Nephron (organoid): ENCODE data around the gene BIRC5.
"Not testable (repeated sequence)": the region's sequence is repeated elsewhere in the genome, so short reads cannot be mapped to it uniquely, and the experiment has no call there.

Experiments
- H3K27ac Mint-ChIP-seq, 3 experiments: 2 replicates each; pipeline ENCODE4 v1.8.0; 2020; ENCODE audit warnings: mixed read lengths in 3 of 3, mild to moderate bottlenecking in 2 of 3, moderate library complexity in 1 of 3
- H3K27me3 Mint-ChIP-seq: 2 replicates; pipeline ENCODE4 v1.8.0; 2021; ENCODE audit warnings: low read depth, mild to moderate bottlenecking, moderate library complexity, mixed read lengths
- H3K36me3 Mint-ChIP-seq: 2 replicates; pipeline ENCODE4 v1.8.0; 2020; ENCODE audit warnings: low read depth, mixed read lengths
- H3K4me1 Mint-ChIP-seq: 2 replicates; pipeline ENCODE4 v1.8.0; 2020; ENCODE audit warnings: mixed read lengths
- H3K4me3 Mint-ChIP-seq, 3 experiments: 2 replicates each; pipeline ENCODE4 v1.8.0; 2020; ENCODE audit warnings: mild to moderate bottlenecking in 3 of 3, mixed read lengths in 3 of 3, moderate library complexity in 2 of 3
- H3K9me3 Mint-ChIP-seq: 2 replicates; pipeline ENCODE4 v1.8.0; 2020; ENCODE audit warnings: mixed read lengths
- CTCF ChIP-seq, 3 experiments: fragments of 200-600 bp; sonication (generic); IDR thresholded peaks; one replicate each; pipeline ENCODE4 v1.5.0; 2021; ENCODE audit warnings: antibody characterized with exemption in 3 of 3; ENCODE audit not compliant: unreplicated experiment in 3 of 3

The BIRC5 gene

GRCh38 chr17:78170692-78171590, 43.1 kb upstream of the BIRC5 start:
- H3K4me1 Mint-ChIP-seq, result peaks cover 35% of the 10 kb centered on the region
- peaks cover 10% of the 10 kb centered on the region for H3K27me3 Mint-ChIP-seq
- H3K36me3 Mint-ChIP-seq, result peaks cover 6% of the 10 kb centered on the region
- peak overlapping the region in 1 of 3 experiments; percentile 34 for H3K27ac Mint-ChIP-seq
- no peaks in the 10 kb centered on the region for H3K9me3 Mint-ChIP-seq
- TF ChIP-seq CTCF (IDR thresholded peaks at IDR 0.05; ENCODE audit: unreplicated experiment in 3 of 3), result no peak
- H3K4me3 Mint-ChIP-seq, result peak overlapping the region; percentile 64 to 85 (median 73)

- not testable (repeated sequence) for H3K36me3 Mint-ChIP-seq, H3K27ac Mint-ChIP-seq, H3K9me3 Mint-ChIP-seq
- Mint-ChIP-seq H3K4me3 (peak overlapping the region; percentile 19 to 74 (median 40)), H3K4me1 (peaks cover 38% of the 10 kb centered on the region), H3K27me3 (peaks cover 10% of the 10 kb centered on the region)
Measured at GRCh38 chr17:78171591-78172248, 42.3 kb upstream of the BIRC5 start.

- Mint-ChIP-seq H3K27ac (peak overlapping the region; percentile 29 to 57 (median 53)), H3K4me3 (peak overlapping the region; percentile 33 to 74 (median 40)), H3K36me3 (peaks cover 6% of the 10 kb centered on the region), H3K9me3 (no peaks in the 10 kb centered on the region), H3K4me1 (peaks cover 38% of the 10 kb centered on the region), H3K27me3 (peaks cover 10% of the 10 kb centered on the region)
- TF ChIP-seq CTCF (IDR thresholded peaks at IDR 0.05; ENCODE audit: unreplicated experiment in 3 of 3), result no peak
Measured at GRCh38 chr17:78172249-78173051, 41.6 kb upstream of the BIRC5 start.

GRCh38 chr17:78173097-78173715, 40.8 kb upstream of the BIRC5 start:
- H3K4me1 Mint-ChIP-seq, result peaks cover 38% of the 10 kb centered on the region
- no peaks in the 10 kb centered on the region for H3K9me3 Mint-ChIP-seq
- peak overlapping the region in 1 of 3 experiments; percentile 29 for H3K27ac Mint-ChIP-seq
- peaks cover 6% of the 10 kb centered on the region for H3K36me3 Mint-ChIP-seq
- H3K27me3 Mint-ChIP-seq, result peaks cover 10% of the 10 kb centered on the region
- TF ChIP-seq CTCF (IDR thresholded peaks at IDR 0.05; ENCODE audit: unreplicated experiment in 3 of 3), result no peak
- H3K4me3 Mint-ChIP-seq, result peak overlapping the region in 1 of 3 experiments; percentile 74

- H3K27ac Mint-ChIP-seq, result no peak overlapping the region
- H3K4me1 Mint-ChIP-seq, result peaks cover 46% of the 10 kb centered on the region
- peaks cover 10% of the 10 kb centered on the region for H3K27me3 Mint-ChIP-seq
- no peak overlapping the region for H3K4me3 Mint-ChIP-seq
- no peaks in the 10 kb centered on the region for H3K9me3 Mint-ChIP-seq
- no peak for TF ChIP-seq CTCF (IDR thresholded peaks at IDR 0.05; ENCODE audit: unreplicated experiment in 3 of 3)
- H3K36me3 Mint-ChIP-seq, result peaks cover 15% of the 10 kb centered on the region
Measured at GRCh38 chr17:78174346-78174869, 39.6 kb upstream of the BIRC5 start.
